ENCODE results near the gene LANCL2. TPM values are rescaled to one million over a fixed set of nuclear protein-coding genes. Genes with fewer than 3 reads are reported as not detected.
A peak's percentile ranks its signal among the peaks of the same experiment; 100 is the strongest.
"Not testable (repeated sequence)": the region's sequence is repeated elsewhere in the genome, so short reads cannot be mapped to it uniquely, and the experiment has no call there.

LANCL2 gene
- total RNA-seq, 1 donor from 2014 or later, result 25.3 TPM

DNA sequence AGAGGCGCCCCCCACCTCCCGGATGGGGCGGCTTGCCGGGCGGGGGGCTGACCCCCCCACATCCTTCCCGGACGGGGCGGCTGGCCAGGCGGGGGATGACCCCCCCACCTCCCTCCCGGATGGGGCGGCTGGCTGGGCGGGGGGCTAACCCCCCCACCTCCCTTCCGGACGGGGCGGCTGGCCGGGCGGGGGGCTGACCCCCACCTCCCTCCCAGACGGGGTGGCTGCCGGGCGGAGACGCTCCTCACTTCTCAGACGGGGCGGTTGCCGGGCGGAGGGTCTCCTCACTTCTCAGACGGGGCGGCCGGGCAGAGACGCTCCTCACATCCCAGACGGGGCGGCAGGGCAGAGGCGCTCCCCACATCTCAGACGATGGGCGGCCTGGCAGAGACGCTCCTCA is 37.4 kb downstream of the LANCL2 start:
- DNase-seq (ENCODE audit: low spot score), result not testable (repeated sequence)

DNA sequence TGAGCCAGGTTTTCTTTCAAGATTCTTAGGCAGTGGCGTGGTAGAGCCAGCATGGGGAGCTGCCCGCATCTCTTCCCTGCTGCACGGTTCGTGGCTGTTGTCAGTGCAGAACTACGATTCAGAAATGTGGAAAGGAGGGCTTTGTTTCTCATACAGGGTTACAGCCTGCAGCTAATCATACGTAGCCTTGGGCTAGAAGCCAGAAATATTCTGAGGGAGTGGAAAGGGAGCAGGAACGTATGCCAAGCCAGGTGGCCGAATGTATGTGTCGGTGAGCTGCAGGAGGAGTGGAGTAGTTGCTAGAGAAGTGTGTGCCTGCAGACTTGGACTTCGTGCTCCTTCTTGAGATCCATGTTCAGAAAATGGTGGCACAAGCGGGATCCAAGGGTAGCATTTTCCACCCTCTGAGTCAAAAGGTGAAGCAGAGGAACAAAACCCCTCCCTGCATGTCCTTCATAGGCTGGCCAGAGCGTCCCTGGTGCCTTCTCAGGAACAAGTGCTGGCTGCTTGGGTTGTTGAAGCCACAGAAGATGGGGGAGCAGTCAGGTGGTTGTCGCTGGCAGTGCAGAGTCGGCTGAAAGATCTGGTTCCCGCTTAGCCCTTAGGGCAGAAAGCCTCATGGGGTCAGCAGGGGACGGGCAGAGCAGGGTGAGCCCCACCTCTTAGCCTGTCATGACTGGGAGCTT is 40.9 kb downstream of the LANCL2 start:
- no peak for DNase-seq (ENCODE audit: low spot score)

DNA sequence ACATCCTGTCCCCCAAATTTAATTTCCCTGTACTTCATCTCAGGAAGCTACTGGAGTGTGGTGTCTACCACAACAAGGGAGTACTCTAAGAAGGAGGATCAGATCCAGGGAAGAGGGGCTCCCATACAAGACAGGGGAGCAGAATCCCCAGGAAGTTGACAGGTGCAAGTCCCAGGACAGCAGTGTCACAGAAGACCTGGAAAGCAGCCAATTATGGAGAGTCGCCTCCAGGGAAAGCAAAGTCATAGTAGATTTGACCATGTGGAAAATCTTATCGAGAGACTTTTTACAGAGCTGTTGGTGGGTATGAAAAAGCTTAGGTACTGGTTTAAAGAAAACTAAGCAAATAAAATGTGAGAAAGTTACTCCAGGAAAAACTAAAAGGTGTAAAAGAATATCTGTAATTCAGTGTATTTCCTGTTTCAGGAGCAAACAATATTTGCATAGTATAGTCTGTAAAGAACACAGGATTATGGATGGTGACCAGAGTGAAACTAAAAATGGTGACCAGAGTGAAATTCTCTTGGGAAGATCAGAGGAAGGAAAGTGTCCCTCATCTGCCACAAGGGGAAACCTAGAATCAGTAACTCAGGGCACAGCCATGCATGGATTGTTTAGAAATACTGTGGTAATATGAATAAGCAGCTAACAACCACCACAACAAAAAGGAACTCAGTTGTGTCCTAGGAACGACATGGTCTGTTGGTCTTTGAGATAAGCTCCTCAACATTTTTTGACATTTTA is 44.5 kb downstream of the LANCL2 start:
- no peak for DNase-seq (ENCODE audit: low spot score)

DNA sequence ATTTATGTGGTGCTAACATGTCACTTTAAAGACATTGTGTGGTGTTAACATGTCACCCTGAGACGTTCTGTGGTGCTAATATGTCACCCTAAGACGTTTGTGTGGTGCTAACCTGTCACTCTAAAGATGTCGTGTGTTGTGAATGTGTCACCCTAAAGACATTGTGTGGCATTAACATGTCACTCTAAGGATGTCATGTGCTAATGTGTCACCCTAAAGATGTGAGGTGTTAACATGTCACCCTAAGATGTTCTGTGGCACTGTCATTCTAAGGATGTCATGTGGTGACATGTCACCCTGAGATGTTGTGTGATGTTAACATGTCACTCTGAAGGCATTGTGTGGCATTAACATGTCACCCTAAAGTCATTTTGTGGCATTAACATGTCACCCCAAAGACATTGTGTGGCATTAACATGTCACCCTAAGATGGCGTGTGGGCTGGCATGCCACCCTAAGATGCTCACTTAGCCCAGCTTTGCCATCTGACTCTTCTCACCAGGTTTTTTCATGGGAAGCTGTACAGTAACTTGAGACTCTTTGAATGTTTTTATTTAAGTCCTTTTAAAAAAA is 45.6 kb downstream of the LANCL2 start:
- DNase-seq (ENCODE audit: low spot score), result no peak

DNA sequence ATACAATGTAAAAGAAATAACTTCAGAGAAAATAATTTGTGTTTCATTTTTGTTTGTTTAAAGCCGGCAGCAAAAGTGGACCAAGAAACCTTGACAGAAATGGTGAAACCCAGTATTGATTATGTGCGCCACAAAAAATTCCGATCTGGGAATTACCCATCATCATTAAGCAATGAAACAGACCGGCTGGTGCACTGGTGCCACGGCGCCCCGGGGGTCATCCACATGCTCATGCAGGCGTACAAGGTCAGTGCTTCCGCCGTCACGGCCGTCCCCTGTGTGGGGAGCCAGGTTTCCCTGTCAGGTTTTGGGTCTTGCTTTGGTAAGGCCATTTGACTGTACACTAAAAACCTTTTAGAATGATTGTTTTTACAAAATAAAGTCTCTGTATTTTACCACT is 46.7 kb downstream of the LANCL2 start:
- no peak for DNase-seq (ENCODE audit: low spot score)

DNA sequence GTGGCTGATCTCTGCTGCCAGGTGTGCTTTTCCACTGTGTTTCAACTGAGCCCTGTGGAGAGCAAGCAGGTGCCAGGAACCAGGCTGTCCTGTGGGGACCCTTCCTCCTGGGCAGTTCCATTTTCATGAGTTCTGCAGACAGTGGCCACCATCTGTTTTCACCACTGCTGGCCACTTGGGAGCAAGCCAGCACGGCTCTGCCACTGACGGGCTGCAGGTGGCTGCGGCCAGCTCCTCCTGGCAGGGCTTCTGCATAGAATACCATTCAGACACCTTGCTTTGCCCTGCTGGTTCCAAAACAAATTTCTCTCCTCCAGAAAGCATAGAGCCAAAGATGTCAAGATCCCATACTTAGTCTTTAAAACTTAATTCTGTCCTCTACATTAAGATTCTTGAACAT is 48.3 kb downstream of the LANCL2 start:
- no peak for DNase-seq (ENCODE audit: low spot score)

DNA sequence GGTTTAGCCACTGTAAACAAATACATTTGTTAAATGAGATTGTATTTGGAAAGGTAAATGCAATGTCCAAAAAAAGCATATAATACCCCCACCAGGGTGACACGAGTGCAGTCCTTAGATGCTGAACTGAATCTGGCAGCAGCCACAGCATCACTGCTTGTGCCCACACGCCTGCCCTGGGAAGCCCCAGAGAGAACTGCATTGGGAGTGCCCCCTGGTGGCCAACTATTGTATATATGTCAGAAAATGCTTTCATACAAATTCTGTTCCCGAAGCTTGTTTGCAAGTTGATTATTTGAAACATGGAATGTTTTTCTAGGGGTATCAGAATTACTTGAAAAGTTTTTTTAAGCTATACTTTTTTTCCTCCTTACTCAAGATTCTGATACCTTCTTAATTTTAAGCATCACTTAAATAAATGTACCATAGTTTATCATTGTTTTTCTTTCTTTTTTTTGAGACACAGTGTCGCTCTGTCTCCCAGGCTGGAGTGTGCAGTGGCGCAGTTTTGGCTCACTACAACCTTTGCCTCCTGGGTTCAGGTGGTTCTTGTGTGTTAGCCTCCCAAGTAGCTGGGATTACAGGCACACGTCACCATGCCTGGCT is 50.1 kb downstream of the LANCL2 start:
- peak; percentile 81 for DNase-seq (ENCODE audit: low spot score)

DNA sequence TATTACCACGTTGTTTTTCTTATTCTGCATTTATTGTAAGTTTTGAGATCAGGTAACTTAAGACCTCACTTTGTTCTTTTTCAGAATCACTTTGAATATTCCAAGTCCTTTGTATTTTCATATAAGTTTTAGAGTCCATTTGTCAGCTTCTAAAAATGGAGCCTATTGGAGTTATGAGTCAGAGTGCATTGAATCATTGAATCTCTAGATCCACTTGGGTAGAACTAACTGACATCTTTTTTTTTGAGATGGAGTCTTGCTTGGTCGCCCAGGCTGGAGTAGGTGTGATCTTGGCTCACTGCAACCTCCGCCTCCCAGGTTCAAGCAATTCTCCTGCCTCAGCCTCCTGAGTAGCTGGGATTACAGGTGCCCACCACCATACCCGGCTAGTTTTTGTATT is 52.3 kb downstream of the LANCL2 start:
- not testable (repeated sequence) for DNase-seq (ENCODE audit: low spot score)

DNA sequence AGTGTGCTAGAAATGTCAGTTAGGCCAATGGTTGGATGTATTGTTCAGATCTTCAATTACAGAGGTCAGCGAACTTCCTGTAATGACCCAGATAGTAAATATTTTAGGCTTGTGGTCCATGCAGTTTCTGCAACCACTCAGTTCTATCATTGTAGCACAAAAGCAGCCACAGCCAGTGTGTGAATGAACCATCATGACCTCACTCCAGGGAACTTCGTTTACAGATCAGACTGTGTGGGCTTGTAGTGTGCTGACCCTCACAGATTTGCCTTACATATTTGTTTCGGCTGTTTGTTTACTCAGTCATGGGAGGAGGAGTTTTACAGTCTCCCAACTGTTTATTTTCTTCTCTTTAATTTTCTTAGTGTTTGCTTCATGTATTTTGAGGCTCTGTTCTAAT is 55.4 kb downstream of the LANCL2 start:
- no peak for DNase-seq (ENCODE audit: low spot score)

DNA sequence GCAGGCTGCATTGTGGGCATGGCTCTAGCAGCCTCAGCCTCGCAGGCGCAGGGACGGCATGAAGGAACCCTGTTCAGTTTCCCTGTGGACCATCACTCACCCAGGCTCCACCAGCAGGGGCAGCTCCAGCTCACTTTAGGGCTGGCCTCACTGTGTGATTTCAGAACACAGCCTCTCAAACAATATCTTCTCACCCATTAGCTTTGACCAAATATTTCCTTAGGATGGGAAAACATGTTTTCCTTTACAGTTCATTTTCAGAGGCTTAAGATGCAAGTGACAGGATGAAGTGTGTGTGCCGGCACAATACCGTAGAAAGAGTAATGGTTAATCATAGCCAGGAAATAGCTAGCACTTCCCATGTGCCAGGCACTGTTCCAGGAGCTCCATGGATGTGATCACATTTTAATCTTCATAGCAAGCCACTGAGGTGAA is 58.2 kb downstream of the LANCL2 start:
- DNase-seq (ENCODE audit: low spot score), result no peak

DNA sequence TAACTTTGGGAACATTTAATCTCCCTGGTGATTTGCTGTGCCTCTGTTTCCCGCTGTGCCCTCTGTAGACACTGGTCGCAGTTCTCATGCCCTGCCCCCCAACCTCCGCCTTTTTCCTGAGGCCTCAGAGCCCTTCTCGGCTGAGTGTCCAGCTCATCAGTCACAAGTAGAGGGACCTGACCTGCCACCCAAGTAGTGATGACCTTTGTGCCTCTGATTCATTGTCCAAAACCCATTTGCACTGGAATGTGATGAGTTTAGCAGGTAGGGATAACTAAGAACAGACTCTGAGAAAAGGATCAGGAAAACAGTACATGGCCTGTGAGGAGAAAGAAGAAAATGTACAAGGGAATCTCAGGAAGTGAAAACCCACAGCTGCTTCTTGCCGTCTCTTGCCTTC is 58.8 kb downstream of the LANCL2 start:
- no peak for DNase-seq (ENCODE audit: low spot score)

DNA sequence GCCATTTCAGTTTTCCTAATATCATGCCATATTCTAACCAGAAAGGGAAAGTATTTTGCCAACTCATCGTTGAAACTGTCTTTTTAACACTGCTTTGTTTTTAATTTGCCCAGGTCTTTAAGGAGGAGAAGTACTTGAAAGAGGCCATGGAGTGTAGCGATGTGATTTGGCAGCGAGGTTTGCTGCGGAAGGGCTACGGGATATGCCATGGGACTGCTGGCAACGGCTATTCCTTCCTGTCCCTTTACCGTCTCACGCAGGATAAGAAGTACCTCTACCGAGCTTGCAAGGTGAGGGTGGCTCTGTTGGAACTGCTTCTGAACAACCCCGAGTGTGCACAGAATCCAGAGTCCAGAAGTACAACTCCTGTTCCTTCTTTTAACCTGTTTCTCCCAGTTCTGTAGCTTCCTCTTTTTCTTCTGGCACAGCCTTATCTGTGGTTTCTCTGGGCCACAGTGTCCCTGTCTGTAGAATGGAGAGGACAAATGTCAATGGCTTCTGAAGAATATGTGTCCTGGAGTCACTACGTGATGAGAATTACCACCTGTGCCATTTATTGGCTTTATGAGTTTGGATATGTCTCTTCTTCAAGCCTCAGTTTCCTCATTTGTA is 60.1 kb downstream of the LANCL2 start:
- DNase-seq (ENCODE audit: low spot score), result no peak

DNA sequence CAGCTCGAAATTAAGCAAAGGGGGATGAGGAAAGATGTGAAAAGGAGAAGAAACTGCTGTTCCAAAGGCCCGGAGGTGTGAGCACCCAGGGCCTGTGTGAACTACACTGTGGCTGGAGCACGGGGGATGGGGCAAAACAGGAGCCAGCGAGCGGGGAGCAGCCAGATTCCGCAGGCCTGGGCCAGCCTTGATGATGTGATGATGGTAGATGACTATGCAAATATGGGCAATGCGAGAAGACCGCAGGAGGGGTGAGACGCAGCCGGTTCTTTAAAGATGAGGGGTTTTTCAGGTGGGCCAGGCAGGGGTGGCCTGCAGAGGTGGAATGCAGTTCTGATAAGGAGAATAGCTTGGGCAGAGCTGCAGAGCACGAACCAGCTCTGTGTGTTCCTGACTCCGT is 61.5 kb downstream of the LANCL2 start:
- no peak for DNase-seq (ENCODE audit: low spot score)

DNA sequence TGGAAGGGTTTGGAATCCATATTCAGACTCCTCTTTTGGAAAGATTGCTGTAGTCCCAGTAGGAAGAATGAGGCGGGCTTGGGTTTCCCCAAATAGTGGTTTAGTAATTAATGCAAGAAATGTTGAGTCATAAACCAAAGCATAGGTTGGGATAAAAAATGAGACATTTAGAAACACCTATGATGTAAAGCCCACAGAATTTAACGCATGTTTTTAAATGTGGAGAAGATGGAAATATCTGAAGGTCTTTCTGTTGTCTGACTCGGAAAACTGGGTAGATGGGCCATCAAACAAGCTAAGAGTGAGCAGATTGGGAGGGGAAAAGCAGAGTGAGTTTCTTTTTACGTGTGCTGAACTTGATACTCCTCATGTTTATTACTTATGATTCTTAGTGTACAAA is 62.2 kb downstream of the LANCL2 start:
- DNase-seq (ENCODE audit: low spot score), result no peak

DNA sequence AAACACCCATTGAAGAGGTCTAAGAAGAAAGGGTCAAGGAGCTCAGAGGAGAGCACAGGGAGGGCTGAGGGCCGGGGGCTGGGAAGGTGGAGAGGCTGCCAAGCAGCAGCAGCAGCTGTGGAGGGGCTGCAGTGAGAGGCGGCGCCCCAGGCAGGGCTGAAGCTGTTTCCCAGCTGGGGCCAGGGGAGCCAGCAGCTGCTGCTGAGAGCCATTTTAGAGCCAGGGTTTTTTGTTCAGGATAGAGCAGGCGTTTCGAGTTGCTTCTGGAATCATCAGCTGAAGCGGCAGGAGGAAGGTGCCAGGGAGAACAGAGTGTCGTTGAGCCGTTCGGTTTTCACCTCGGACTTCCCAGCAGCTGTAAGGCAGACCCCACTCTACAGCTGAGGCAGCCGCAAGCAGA is 62.7 kb downstream of the LANCL2 start:
- DNase-seq (ENCODE audit: low spot score), result peak; percentile 24

DNA sequence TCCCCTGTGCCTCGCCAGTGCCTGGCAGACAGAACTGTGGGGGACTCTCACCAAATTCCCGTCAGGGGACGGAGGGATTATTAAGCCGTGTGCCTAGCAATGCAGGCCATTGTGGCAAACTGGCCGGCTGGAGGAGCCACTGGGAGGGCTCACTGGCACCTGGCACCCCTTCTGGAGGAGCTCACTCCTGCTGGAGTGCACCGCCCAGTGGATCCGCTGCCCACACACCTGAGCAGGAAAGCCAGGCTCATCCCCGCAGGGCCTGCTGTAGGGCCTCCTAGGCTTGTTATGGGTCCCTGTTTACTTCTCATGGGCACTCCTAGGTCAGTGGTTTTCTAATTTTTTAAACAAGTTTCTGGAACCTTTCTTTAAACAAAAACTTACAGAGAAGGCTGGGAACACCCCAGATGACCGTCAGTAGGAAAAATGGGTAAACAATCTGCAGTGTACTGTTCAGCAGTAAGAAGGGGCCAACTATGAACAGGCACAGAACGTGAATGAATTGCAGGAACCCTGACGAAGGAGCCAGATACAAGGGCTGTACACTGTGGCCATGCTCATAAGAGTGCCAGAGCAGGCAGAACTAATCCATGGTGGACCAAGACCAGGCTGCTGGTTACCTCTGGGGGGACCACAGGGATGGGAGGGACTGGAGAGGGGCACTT is 64.8 kb downstream of the LANCL2 start:
- DNase-seq (ENCODE audit: low spot score), result no peak

DNA sequence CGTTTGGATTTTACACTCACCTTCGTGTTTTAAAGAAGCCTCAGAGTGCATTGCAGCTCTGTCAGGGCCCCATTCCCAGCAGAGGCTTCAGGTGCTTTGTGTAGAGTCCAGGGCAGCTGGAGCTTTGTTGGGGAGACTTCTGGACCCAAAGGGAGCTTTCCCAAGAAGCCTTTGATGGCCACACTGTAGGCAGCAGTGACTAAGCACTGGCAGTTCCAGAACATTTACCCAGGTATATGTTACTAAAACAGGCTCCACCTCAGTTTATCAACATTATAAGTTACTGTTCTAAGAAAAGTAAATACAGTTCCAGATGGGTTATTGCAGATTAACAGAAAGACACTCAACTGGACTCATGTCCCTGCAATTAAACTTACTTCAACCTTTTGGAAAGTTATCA is 66.8 kb downstream of the LANCL2 start:
- no peak for DNase-seq (ENCODE audit: low spot score)

DNA sequence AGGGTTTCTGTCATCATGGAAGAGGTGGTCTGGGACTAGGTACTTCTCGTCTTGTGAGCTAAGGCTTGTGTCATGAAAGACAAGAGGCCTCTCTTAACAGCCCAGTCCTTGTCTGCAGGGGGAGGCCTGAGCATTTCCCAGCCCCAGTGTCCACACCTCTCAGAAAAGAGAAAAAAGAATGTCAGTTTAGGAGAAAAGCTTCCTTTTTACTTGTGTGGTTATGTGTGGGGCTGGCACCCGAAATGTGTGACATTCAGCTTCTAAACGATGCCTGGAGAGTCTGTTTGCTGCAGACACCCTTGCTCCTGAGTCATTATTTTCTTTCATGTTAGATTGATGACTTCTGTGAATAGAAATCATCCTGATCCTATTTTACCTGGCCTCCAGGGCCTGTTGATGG is 67.4 kb downstream of the LANCL2 start:
- no peak for DNase-seq (ENCODE audit: low spot score)

DNA sequence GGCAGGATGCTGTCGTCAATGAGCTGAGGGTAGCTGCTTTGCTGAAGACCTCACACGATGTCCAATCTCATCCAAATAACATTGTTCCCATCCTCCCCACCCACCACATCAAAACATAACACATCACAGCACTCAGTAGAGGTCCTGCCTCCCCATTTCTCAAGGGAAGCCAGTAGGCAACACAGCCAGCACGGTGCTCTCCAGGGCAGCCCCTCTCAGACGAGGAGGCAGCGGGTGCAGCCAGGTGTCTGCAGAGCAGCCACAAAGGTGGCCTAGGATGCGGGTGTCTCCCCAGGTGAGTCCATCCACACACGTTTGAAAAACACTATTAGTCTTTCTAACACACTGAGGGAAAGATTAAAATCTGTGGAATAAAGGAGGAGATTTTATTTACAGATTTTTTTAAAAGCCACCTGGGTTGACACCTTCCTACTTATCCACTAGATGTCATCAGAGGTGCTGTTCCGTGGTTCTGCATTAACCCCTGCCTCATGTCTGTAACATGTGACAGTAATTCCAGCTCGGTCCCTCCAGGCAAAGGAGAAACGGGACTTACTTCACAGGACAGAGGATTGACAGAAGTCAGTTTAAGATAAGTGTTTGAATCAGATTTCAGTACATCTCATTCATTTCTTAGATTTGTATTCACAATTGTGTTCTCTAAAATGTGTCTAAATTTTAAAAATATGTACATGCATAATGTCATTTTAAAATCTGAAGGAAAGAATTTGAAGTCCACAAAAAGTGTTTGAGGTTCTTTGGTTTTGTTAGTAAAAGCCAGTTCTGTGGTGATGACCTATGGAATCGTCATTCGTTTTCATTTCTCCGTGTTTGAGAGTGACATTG is 68.0 kb downstream of the LANCL2 start:
- DNase-seq (ENCODE audit: low spot score), result peak; percentile 33

DNA sequence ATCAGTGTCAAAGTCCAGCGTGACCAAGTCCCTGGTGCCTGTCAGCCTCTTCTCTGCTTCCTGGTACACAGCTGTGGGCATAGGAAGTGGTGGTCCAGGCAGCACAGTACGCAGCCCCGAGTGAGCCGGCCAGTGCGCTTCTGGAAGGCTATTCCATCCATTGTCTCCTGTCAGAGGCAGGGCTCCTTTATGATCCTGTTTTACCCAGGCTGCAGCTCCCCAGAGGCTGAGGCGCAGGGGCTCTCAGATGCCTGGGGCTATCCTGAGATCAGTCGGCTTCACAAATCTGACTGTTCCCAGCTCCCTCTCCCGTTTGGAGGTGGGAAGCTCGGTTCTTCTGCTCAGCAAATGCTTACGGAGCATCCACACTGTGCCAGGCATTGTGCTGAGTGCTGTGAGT is 70.3 kb downstream of the LANCL2 start:
- no peak for DNase-seq (ENCODE audit: low spot score)

DNA sequence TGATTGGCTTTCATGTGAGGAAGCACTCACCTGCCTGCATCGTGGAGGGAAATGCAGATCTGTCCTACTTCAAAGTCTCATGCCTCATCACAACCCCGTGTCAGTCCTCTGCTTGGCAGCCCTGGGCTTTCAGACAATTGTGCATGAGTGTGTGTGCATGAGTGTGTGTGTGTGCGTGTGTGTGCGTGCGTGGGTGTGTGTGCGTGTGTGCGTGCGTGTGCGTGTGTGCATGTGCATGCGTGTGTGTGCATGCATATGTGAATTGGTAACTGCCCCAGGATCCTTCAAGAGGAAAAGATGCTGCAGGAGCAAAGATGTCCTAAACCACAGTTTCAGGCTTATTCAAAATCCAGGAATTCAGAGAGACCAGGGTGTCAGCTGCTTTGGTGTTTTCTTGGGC is 71.3 kb downstream of the LANCL2 start:
- DNase-seq (ENCODE audit: low spot score), result no peak
